GM12892 (cell line): ENCODE measurements around the gene LDHD.

Experiments used
- POLR2A ChIP-seq: IDR thresholded peaks from 2 replicates; pipeline ENCODE4 v1.6.1; 2011; ENCODE audit warnings: low read depth, low read length, control low read depth
- POLR2AphosphoS5 ChIP-seq: IDR thresholded peaks from 2 replicates; pipeline ENCODE4 v1.6.1; 2011; ENCODE audit warnings: low read depth, low read length, control low read depth

- TF ChIP-seq POLR2AphosphoS5 (no peak), POLR2A (no peak)
These were observed 298 bp upstream of the LDHD start for GRCh38 chr16:75116911-75117245.
